ENCODE measurements around the gene PAPPA2.

PAPPA2 gene

GRCh38 chr1:176480750-176481149 is 17.8 kb downstream of the PAPPA2 start:
- no peak for TF ChIP-seq USF1 (IDR thresholded peaks at IDR 0.05)
- no peak for TF ChIP-seq ZBTB7A (IDR thresholded peaks at IDR 0.05; ENCODE audit: low read depth)
- TF ChIP-seq EGR1 (IDR thresholded peaks at IDR 0.05) = no peak
- no peak for TF ChIP-seq CREB1 (IDR thresholded peaks at IDR 0.05; ENCODE audit: low read depth)
- TF ChIP-seq CEBPB (IDR thresholded peaks at IDR 0.05) = no peak
- TF ChIP-seq RAD21 (IDR thresholded peaks at IDR 0.05; ENCODE audit: low read depth) = no peak
- no peak for TF ChIP-seq EP300 (IDR thresholded peaks at IDR 0.05; ENCODE audit: borderline replicate concordance)
- no peak for TF ChIP-seq TEAD4 (IDR thresholded peaks at IDR 0.05)
- no peak for TF ChIP-seq MAX (IDR thresholded peaks at IDR 0.05)
- TF ChIP-seq TCF12 (IDR thresholded peaks at IDR 0.05; ENCODE audit: low read depth) = no peak
- TF ChIP-seq NFIC (IDR thresholded peaks at IDR 0.05) = no peak
- TF ChIP-seq REST (IDR thresholded peaks at IDR 0.05; ENCODE audit: low read depth) = no peak
- no peak for TF ChIP-seq FOXM1 (IDR thresholded peaks at IDR 0.05; ENCODE audit: borderline replicate concordance, low read depth)
- no peak for TF ChIP-seq TAF1 (IDR thresholded peaks at IDR 0.05; ENCODE audit: low read depth)
- TF ChIP-seq YY1 (IDR thresholded peaks at IDR 0.05; ENCODE audit: low read depth) = no peak

- no peak for TF ChIP-seq TAF1 (IDR thresholded peaks at IDR 0.05; ENCODE audit: low read depth)
- no peak for TF ChIP-seq MAX (IDR thresholded peaks at IDR 0.05)
- no peak for TF ChIP-seq CREB1 (IDR thresholded peaks at IDR 0.05; ENCODE audit: low read depth)
- TF ChIP-seq NFIC (IDR thresholded peaks at IDR 0.05) = no peak
- TF ChIP-seq EP300 (IDR thresholded peaks at IDR 0.05; ENCODE audit: borderline replicate concordance) = no peak
- no peak for TF ChIP-seq TEAD4 (IDR thresholded peaks at IDR 0.05)
- no peak for TF ChIP-seq ZBTB7A (IDR thresholded peaks at IDR 0.05; ENCODE audit: low read depth)
- TF ChIP-seq CEBPB (IDR thresholded peaks at IDR 0.05) = no peak
- no peak for TF ChIP-seq USF1 (IDR thresholded peaks at IDR 0.05)
- no peak for TF ChIP-seq EGR1 (IDR thresholded peaks at IDR 0.05)
Measured at GRCh38 chr1:176485083-176485482, 22.1 kb downstream of the PAPPA2 start.

- TF ChIP-seq USF1 (IDR thresholded peaks at IDR 0.05) (no peak), CREB1 (IDR thresholded peaks at IDR 0.05; ENCODE audit: low read depth) (no peak), EGR1 (IDR thresholded peaks at IDR 0.05) (no peak), YY1 (IDR thresholded peaks at IDR 0.05; ENCODE audit: low read depth) (no peak), NFIC (IDR thresholded peaks at IDR 0.05) (no peak), ZBTB7A (IDR thresholded peaks at IDR 0.05; ENCODE audit: low read depth) (no peak), TAF1 (IDR thresholded peaks at IDR 0.05; ENCODE audit: low read depth) (no peak), REST (IDR thresholded peaks at IDR 0.05; ENCODE audit: low read depth) (no peak), CEBPB (IDR thresholded peaks at IDR 0.05) (no peak), EP300 (IDR thresholded peaks at IDR 0.05; ENCODE audit: borderline replicate concordance) (no peak), RAD21 (IDR thresholded peaks at IDR 0.05; ENCODE audit: low read depth) (no peak)
Measured at GRCh38 chr1:176494436-176494835, 31.5 kb downstream of the PAPPA2 start.

GRCh38 chr1:176499671-176500070 is 36.7 kb downstream of the PAPPA2 start:
- TF ChIP-seq NFIC (IDR thresholded peaks at IDR 0.05) (no peak), MAX (IDR thresholded peaks at IDR 0.05) (no peak), TAF1 (IDR thresholded peaks at IDR 0.05; ENCODE audit: low read depth) (no peak), RAD21 (IDR thresholded peaks at IDR 0.05; ENCODE audit: low read depth) (no peak), CEBPB (IDR thresholded peaks at IDR 0.05) (no peak), TEAD4 (IDR thresholded peaks at IDR 0.05) (no peak), USF1 (IDR thresholded peaks at IDR 0.05) (no peak)

- no peak for TF ChIP-seq EGR1 (IDR thresholded peaks at IDR 0.05)
- TF ChIP-seq MAX (IDR thresholded peaks at IDR 0.05) = no peak
- no peak for TF ChIP-seq ZBTB7A (IDR thresholded peaks at IDR 0.05; ENCODE audit: low read depth)
- no peak for TF ChIP-seq RAD21 (IDR thresholded peaks at IDR 0.05; ENCODE audit: low read depth)
- no peak for TF ChIP-seq TEAD4 (IDR thresholded peaks at IDR 0.05)
- no peak for TF ChIP-seq EP300 (IDR thresholded peaks at IDR 0.05; ENCODE audit: borderline replicate concordance)
Measured at GRCh38 chr1:176501599-176501998, 38.6 kb downstream of the PAPPA2 start.

Measured in Ishikawa (cell line).